Measurements from ENCODE around the gene HOXC13.

The HOXC13 gene

GRCh38 chr12:53995378-53996239, 57.0 kb downstream of the HOXC13 start:
- ATAC-seq (no peak), DNase-seq (no peak)
- Mint-ChIP-seq H3K4me1 (peaks cover 38% of the 10 kb centered on the region), H3K9me3 (no peaks in the 10 kb centered on the region), H3K27me3 (peaks cover 92% of the 10 kb centered on the region), H3K36me3 (ENCODE audit: low read depth) (peaks cover 2% of the 10 kb centered on the region), H3K27ac (no peak overlapping the region), H3K4me3 (peak overlapping the region; percentile 71)
